ENCODE measurements around the gene NR2F6.

GRCh38 chr19:17242431-17243208, 3.1 kb downstream of the NR2F6 start:
- TF ChIP-seq FOXM1 (IDR thresholded peaks at IDR 0.05; ENCODE audit: borderline replicate concordance) (no peak), TARDBP (IDR thresholded peaks at IDR 0.05) (no peak), SUZ12 (IDR thresholded peaks at IDR 0.05) (no peak), ARNT (IDR thresholded peaks at IDR 0.05) (no peak), BHLHE40 (IDR thresholded peaks at IDR 0.05; ENCODE audit: borderline replicate concordance) (no peak), HDGF (IDR thresholded peaks at IDR 0.05; ENCODE audit: borderline replicate concordance) (no peak), ELF4 (IDR thresholded peaks at IDR 0.05) (no peak), SP1 (IDR thresholded peaks at IDR 0.05) (no peak), CTBP1 (IDR thresholded peaks at IDR 0.05; ENCODE audit: borderline replicate concordance) (no peak)

Data from HEK293T (cell line).